Coronary artery (tissue), 2 donors: ENCODE data around the gene TRAF4.
A peak's percentile ranks its signal among the peaks of the same experiment; 100 is the strongest.

ENCODE experiments used
- DNase-seq: peaks from one replicate; pipeline ENCODE4 v3.0.0-alpha.2; 2017; ENCODE audit warnings: low spot score
- H3K27ac ChIP-seq, 2 donors: fragments of 200-600 bp; sonication (generic); one replicate each; pipeline ENCODE4 v1.5.1; 2016 to 2019
- H3K4me3 ChIP-seq: fragments of 200-600 bp; sonication (generic); 2 replicates; pipeline ENCODE4 v1.5.1; 2016; ENCODE audit warnings: mild to moderate bottlenecking, moderate library complexity
- CTCF ChIP-seq: fragments of 200-600 bp; sonication (generic); IDR thresholded peaks from one replicate; pipeline ENCODE4 v1.5.1; 2019; ENCODE audit warnings: antibody characterized with exemption

TRAF4 gene

DNA sequence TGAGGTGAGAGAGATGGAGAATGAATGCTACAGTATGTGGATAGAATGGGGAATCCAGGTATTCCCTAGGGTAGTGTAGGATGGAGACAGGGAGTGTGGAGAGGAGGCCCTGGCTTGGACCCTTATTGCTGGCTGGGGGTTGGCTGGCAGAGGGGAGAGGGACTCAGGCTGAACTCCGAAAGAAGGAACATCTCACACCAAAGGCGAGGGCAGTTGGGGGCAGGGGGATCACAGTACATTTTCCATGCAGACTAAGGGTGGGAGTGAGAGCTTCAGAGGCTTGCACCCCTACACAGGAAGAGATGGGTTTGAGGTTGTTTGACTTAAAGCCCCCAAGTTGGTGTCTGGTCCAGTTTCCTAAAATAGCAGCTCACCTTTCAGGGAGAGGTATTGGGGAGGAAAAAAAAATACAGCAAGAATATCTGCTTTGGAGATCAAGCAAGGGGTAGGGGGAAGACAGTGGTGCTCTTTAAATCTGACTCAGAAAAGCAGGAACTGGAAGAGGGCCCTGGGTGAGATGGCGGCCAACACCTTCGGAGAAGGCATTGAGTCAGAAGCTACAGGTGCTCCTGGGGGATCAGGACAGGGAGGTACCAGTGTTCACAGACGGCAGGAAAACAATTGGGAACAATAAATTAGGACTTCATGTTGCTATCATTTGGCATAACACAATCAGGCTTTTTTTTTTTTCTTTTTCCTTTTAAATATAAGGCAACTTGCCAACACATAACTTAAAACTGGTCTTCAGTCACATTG, 12.4 kb downstream of the TRAF4 start:
- no peak overlapping the region for H3K4me3 ChIP-seq
- no peak overlapping the region for H3K27ac ChIP-seq
- DNase-seq = no peak
- no peak for TF ChIP-seq CTCF

DNA sequence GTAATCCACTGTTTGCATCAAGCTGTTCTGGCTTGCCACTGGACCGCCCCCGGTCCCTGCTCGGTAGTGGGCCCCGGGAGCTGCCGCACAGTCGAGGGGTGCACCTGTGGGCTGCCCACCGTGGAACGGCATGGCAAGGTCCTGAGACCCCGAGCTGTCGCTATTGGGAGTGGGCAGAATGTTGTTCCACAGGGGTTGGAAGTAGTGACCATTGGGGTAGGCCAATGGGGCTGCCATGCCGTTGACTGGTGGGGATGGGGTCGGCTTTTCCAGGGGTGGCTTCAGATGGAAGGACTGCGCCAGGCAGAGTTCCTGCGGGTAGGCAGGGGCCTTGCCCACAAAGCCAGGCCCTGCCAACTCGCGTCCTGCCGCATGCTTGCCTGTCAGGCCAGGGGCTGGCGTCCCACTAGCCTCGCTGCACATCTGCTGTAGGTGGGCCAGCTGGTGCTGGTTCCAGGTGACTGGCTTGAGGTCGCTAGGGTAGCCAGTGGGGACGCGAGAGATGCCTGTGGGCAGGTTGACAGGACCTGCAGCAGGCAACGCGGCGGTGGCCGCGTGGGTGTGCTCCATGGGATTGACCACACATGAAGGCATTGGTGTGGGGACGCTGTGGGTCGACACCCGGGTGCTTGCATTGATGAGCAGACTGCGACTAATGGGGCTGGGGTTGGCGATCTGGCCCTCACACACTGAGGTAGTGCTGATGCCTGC, 14.8 kb downstream of the TRAF4 start:
- no peak for DNase-seq
- no peak for TF ChIP-seq CTCF
- Histone ChIP-seq H3K4me3 (no peak overlapping the region), H3K27ac (no peak overlapping the region)

DNA sequence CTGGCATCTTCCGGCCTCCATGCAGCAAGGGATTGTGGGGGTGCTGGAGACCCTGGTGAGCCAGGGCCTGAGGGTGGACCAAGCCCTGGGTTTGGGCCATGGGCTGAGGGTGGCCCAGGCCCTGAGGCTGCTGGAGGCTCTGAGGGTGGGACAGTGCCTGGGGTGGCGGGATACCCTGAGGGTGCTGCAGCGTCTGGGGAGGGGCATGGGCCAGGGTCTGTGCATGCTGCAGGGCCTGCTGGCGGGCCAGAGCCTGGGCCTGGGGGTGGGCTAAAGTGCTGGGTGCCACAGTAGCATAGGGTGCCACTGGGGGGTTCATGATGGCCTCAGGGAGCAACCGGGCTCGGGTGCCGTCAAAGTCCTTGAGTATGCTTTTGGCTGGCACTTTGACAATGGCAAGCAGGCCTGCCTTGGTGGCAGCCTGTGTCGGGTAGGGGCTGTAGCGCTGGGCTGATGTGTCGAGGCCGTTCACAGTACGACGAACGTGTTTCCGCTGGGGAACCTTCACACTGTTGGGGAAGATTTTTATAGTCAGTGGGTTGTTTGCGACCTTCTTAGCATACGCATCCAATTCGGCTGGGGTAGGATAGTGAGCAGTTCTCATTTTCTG, 15.6 kb downstream of the TRAF4 start:
- Histone ChIP-seq H3K27ac (no peak overlapping the region), H3K4me3 (no peak overlapping the region)
- TF ChIP-seq CTCF = no peak
- no peak for DNase-seq

- no peak for DNase-seq
- TF ChIP-seq CTCF = no peak
- Histone ChIP-seq H3K4me3 (no peak overlapping the region), H3K27ac (no peak overlapping the region)
Observed at GRCh38 chr17:28760601-28761562, 17.1 kb downstream of the TRAF4 start.

GRCh38 chr17:28763137-28763799, 19.5 kb downstream of the TRAF4 start:
- Histone ChIP-seq H3K27ac (no peak overlapping the region), H3K4me3 (no peak overlapping the region)
- no peak for DNase-seq
- no peak for TF ChIP-seq CTCF

DNA sequence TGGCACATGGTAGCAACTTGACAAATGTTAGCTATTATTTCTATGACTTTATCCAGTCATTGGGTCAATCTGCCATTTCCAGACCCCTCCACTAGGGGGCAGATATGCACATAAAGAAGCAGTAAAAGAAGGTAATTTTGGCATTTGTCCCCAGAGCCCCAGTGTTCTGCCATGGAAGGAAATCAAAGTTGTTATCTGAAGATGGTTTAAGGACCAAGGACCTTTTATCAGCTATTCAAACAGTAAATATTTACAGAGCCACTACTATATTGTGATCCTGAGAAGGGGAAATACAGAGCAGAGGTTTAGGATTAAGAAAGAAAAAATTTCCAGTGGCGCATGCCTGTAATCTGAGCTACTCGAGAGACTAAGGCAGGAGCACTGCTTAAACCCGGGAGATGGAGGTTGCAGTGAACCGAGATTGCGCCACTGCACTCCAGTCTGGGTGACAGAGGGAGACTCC, 20.0 kb downstream of the TRAF4 start:
- Histone ChIP-seq H3K4me3 (no peak overlapping the region), H3K27ac (no peak overlapping the region)
- TF ChIP-seq CTCF = peak; percentile 85
- no peak for DNase-seq
